ENCODE results near the gene PPP1R3D. TPM values are rescaled to one million over a fixed set of nuclear protein-coding genes. Genes with fewer than 3 reads are reported as not detected.
A peak's percentile ranks its signal among the peaks of the same experiment; 100 is the strongest.

Gene PPP1R3D
- total RNA-seq, 1 donor from 2014 or later: 0.30 TPM

GRCh38 chr20:59933296-59933848 is 6.7 kb downstream of the PPP1R3D start, which contains the start of gene SYCP2:
TSS of gene SYCP2 (minus strand) at chr20:59933637. CDS start at chr20:59922413, 11,224 bp downstream.
- Mint-ChIP-seq H3K27ac (no peak within 1 kb of the TSS), H3K27me3 (ENCODE audit: insufficient read depth, low read depth) (peaks cover 6% of the 10 kb centered on the region), H3K9me3 (no peaks in the 10 kb centered on the region), H3K4me3 (peak within 1 kb of the TSS; percentile 82), H3K36me3 (peaks cover 2% of the 10 kb centered on the region), H3K4me1 (peaks cover 26% of the 10 kb centered on the region)
- Histone ChIP-seq H3K4me1 (no peaks in the 10 kb centered on the region), H3K9ac (no peak within 1 kb of the TSS), H3K79me2 (ENCODE audit: low read depth) (no peaks in the 10 kb centered on the region), H3K36me3 (no peaks in the 10 kb centered on the region), H2AFZ (replicated peaks) (peak within 1 kb of the TSS; percentile 91), H3K27me3 (peaks cover 52% of the 10 kb centered on the region), H4K20me1 (ENCODE audit: low read depth) (no peaks in the 10 kb centered on the region), H3K9me3 (ENCODE audit: low read depth) (no peaks in the 10 kb centered on the region), H3K27ac (no peak within 1 kb of the TSS), H3K4me3 (peak within 1 kb of the TSS; percentile 56), H3F3A (ENCODE audit: low read depth) (no peaks in the 10 kb centered on the region), H3K4me2 (peak within 1 kb of the TSS; percentile 78)
- TF ChIP-seq EZH2phosphoT487 (IDR thresholded peaks at IDR 0.05): no peak
- no peak for TF ChIP-seq CTCF (IDR thresholded peaks at IDR 0.05)
- no peak for TF ChIP-seq EZH2 (IDR thresholded peaks at IDR 0.05)
- no peak for DNase-seq (ENCODE audit: low spot score)

DNA sequence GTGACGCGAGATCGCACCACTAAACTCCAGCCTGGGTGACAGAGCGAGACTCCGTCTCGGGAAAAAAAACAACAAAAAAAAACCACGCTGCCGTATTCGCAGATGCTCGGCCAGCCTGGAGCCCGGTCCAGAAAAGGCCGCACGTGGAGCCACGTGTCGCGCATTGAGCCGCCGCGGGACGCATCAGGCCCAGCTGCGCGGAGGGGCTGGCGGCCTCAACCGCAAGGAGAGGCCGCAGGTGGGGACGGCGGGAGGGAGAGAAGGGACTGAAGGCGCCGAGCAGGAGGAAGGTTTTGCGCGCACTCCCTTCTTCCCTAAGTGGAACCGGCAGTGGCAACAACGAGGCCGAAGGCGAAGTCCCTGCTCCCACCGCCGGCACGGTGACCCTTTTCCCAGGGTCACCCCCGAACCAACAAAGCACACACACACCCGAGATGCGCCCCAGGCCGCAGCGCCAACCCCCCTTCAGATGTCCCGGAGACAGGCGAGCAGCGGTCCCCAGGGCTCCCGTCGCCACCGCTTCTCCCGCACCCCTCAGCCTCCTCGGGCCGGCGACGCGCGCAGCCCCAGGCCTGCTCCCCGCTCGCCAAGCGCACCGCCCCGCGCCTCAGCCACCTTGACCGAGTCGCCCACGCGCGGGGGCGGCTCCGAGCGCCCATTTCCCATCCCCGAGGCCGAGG is 7.3 kb downstream of the PPP1R3D start:
- no peak for DNase-seq (ENCODE audit: low spot score)
- peaks cover 21% of the 10 kb centered on the region for H3K4me1 Mint-ChIP-seq
- H4K20me1 ChIP-seq (ENCODE audit: low read depth): no peaks in the 10 kb centered on the region
- H3K4me2 ChIP-seq: no peak overlapping the region
- no peak overlapping the region for H3K9ac ChIP-seq
- peaks cover 46% of the 10 kb centered on the region for H3K27me3 ChIP-seq
- H3K27ac Mint-ChIP-seq: no peak overlapping the region
- no peaks in the 10 kb centered on the region for H3K4me1 ChIP-seq
- no peaks in the 10 kb centered on the region for H3K36me3 ChIP-seq
- no peaks in the 10 kb centered on the region for H3K9me3 Mint-ChIP-seq
- H3K4me3 ChIP-seq: no peak overlapping the region
- no peaks in the 10 kb centered on the region for H3K36me3 Mint-ChIP-seq
- peaks cover 6% of the 10 kb centered on the region for H3K27me3 Mint-ChIP-seq (ENCODE audit: insufficient read depth, low read depth)
- H2AFZ ChIP-seq (replicated peaks): no peak overlapping the region
- no peak for TF ChIP-seq CTCF (IDR thresholded peaks at IDR 0.05)
- H3K9me3 ChIP-seq (ENCODE audit: low read depth): no peaks in the 10 kb centered on the region
- H3K27ac ChIP-seq: no peak overlapping the region
- no peaks in the 10 kb centered on the region for H3F3A ChIP-seq (ENCODE audit: low read depth)
- no peak overlapping the region for H3K4me3 Mint-ChIP-seq
- H3K79me2 ChIP-seq (ENCODE audit: low read depth): no peaks in the 10 kb centered on the region

DNA sequence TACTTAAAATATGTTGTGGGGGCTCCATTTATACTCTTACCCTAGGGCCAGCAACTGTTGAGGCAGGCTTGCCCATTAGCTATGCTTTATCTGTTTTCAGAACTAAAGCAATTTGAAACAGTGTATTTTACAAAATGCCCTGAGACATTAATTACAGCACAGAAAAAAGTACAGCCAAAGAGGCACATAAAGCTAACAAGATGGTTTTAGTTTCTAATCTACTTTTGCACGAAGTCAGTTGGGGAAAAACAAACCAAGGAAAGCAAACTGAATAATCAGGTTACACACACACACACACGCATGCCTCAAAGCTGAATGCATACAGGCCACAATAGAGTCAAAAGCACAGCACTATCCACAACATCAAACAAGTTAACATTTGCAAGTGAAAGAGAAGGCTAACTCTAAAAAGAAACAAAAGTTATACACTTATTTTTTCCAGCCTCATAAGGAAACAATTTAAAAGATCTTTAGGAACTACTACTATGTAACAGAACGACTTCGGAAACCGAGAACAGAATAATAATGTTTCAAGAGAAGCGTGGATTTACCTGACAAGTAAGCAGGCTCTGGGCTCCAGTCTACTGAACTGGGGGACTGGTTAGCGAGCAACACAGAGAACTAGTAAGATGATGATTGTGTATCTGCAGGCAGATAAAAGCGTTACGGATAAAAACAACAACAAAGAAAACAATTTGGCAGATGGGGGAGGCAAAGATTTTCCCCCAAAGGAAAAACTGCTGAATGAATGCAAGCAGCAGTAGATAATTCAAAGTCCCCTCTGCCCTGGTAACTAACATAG is 8.4 kb downstream of the PPP1R3D start:
- no peak overlapping the region for H3K4me3 ChIP-seq
- H3K36me3 ChIP-seq: no peaks in the 10 kb centered on the region
- Mint-ChIP-seq H3K9me3 (no peaks in the 10 kb centered on the region), H3K27me3 (ENCODE audit: insufficient read depth, low read depth) (peaks cover 6% of the 10 kb centered on the region), H3K36me3 (no peaks in the 10 kb centered on the region), H3K27ac (no peak overlapping the region), H3K4me3 (peak overlapping the region; percentile 51), H3K4me1 (peaks cover 18% of the 10 kb centered on the region)
- no peaks in the 10 kb centered on the region for H3F3A ChIP-seq (ENCODE audit: low read depth)
- H3K27ac ChIP-seq: no peak overlapping the region
- H3K9ac ChIP-seq: no peak overlapping the region
- no peaks in the 10 kb centered on the region for H3K79me2 ChIP-seq (ENCODE audit: low read depth)
- no peaks in the 10 kb centered on the region for H3K9me3 ChIP-seq (ENCODE audit: low read depth)
- DNase-seq (ENCODE audit: low spot score): no peak
- no peaks in the 10 kb centered on the region for H4K20me1 ChIP-seq (ENCODE audit: low read depth)
- TF ChIP-seq CTCF (IDR thresholded peaks at IDR 0.05): no peak
- TF ChIP-seq EZH2phosphoT487 (IDR thresholded peaks at IDR 0.05): no peak
- no peak for TF ChIP-seq EZH2 (IDR thresholded peaks at IDR 0.05)
- H2AFZ ChIP-seq (replicated peaks): no peak overlapping the region
- H3K4me1 ChIP-seq: no peaks in the 10 kb centered on the region
- H3K4me2 ChIP-seq: no peak overlapping the region
- H3K27me3 ChIP-seq: peaks cover 36% of the 10 kb centered on the region
